ENCODE results near the gene CD164L2.

CD164L2 gene

DNA sequence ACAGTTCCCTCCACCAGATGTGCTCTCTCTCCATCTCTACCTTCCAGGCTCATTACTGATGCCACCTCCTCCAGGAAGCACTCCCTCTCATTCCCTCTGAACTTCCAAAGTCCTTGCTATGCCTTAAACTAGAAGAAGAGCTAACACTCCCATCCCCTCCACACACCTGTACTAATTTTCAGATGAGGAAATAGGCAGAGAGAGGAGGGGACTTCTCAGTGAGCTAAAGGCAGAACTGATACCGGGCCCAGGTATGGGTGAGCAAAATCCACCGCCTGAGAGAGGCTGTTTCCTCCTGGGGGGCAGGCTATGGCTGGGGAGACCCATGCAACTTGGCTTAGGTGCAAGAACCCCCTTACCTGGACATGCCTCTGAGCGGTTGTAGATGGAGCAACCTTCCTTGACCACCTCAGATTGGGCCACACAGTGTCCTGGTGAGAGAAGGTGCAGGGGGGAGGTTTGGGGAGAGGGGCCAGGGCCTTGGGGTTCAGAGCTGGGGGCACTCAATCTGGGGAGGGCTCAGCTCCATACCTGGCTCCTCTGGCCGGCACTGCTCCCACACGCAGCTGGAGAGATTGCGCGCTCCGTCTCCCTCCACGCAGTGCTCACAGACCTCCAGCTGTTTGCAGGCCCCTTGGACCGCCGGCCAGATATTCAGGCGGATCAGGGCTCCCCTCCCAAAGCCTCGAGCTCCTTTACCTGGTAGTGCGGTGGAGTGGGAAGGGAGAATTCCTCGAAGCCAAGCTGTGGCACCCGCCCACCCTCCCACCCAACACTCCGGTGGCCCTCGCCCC is 967 bp downstream of the CD164L2 start:
- DNase-seq: no peak

- DNase-seq: no peak
Observed at GRCh38 chr1:27380766-27381733, 2.1 kb downstream of the CD164L2 start.

DNA sequence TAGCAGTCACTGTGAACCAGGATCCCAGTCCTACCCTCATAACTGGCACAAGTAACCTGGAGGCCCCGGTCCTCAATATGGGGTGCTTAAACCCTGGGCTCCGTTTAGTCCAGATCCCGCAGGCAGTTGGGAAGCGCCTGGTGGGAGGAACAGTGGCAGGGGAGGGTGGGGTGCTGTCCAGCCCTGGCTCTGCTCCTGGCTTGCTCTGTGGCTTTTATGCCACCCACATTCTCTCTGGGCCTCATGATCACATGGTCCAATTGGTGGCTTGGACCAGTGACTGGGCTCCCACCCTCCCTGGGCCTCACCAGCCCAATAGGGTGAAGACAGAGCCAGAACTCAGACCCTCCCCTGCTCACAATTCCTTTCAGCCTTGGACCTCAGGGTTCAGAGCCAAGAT is 2.9 kb downstream of the CD164L2 start:
- DNase-seq: no peak

GRCh38 chr1:27379564-27380122 is 3.5 kb downstream of the CD164L2 start:
- DNase-seq: no peak

DNA sequence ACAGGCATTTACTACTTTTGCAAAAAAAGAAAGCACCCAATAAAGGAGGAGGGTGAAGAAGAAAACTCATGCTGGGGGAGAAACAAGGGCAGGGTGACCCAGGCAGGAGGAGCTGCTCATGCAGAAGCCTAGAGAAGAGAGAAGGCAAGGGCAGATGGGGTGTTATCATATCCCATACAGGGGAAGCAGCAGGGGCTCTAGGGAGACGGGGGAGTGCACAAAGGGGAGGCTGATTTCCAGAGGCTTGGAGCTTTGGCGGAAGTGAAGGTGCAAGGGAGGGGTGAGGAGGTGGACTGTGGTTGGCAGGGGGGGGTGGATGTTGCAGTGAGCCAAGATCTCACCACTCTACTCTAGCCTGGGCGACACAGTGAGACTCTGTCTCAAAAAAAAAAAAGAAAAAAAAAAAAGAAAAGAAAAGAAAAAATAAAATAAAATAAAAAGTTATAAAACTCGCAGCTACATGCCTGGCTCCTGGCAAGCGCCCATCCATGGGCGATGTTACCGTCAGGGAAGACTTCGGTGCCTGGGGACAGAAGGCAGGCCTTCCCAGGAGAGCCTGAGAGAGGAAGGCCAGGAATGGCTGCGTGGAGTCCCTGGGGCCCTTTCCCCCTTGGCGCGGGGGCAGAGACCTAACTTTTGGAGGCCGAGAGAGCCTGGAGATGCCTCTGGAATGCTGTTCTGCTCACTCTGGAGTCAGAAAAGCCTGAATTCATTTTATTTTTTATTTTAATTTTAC is 5.2 kb downstream of the CD164L2 start:
- no peak for DNase-seq

DNA sequence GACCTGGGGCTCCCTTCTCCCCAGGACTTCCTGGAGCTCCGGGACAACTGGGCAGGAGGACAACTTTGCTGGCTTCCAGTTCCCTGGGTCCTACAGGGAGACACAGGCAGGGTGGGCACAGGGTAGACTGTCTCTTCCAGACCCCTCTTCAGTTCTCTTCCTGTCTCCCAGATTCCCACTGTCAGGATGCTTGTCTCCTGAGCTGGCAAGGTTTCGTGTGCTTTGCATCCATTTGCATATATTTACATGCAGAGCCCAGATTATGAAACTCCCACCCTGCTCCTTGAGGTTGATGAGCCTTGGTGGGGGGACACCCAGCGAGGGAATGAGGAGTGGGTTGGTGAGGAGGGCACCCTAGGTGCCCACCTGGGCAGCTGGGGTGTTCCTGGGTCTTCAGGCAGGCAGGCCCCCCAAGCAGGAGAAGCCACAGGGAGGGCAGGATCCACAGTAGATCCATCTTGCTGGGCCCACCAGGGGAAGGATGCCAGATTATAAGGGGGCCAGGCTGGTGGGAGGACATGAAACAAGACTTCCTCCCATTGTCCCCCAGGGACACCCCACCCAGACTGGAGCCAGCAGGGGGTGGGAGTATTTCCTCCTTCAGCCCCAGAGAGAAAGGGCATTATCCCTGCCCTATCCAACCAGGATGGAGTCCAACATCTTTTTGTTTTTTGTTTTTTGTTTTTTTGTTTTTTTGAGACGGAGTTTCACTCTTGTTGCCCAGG is 8.6 kb downstream of the CD164L2 start, which contains the start of gene FCN3:
Gene FCN3 (minus strand): TSS at position 463 of the 725 bp plus-strand sequence. CDS start 6 bp downstream, at position 457.
- DNase-seq: no peak

DNA sequence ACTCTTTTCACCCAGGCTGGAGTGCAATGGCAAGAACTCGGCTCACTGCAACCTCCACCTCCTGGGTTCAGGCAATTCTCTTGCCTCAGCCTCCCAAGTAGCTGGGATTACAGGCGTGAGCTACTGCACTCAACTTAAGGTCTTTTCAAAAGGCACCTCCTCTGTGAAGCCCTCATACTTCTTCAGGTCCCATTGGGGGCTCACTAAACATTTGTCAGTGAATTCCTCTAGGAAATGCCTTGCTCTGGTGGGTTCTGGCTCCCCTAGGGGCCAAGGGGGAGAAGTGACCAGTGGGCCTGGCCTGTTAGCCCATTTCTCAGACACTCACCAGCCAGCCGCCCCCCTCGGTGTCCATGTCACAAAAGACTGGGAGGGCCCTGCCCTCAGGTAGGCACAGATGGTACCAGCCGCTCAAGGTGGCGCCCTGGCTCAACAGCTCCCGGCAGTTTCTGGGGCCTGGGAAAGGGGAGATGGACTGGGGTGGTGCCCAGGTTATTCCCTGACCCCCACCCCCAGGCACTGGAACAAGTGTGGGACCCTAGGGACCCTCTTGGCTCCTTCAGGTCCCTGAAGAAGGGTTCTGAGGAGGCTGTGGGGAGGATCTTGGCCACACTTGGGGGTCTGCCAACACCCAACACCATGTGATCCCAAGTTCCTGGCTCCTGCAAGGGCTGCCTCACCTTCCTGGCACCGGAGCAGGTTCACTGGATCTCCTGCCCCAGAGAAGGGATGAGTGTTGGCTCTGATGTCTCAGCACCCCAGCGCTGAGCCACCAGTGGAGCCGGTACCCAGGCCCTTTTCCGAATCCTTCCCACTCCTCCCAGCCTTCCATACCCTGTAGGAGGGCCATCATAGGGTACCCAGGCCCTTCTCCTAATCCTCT is 10.1 kb downstream of the CD164L2 start:
- DNase-seq: no peak

DNA sequence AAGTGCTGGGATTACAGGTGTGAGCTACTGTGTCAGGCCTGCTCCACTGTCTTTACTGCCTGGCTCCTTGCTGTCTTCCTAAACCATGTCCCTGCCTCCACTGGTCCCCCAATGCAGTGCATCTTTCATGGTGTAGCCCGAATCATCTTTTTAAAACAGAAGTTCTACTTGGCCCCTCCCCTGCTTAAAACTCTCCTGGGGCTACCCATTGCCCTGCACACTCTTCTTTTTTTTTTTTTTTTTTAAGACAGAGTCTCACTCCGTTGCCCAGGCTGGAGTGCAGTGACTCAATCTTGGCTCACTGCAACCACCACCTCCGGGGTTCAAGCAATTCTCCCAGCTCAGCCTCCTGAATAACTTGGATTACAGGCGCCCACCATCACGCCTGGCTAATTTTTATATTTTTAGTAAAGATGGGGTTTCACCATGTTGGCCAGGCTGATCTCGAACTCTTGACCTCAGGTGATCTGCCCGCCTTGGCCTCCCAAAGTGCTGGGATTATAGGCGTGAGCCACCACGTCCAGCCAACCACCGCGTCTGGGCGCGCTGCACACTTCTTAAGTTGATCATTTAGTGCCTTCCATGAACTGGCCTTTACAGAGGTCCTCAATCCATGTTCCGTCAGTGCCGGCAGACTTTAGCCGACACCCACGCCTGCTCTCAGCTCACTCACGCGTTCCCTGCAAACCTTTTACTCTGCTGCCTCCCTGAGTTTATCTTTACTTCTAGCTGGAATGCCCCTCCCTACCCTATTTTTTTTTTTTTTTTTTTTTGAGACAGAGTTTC is 10.9 kb downstream of the CD164L2 start:
- DNase-seq: no peak

- no peak for DNase-seq
Observed at GRCh38 chr1:27368869-27369582, 14.1 kb downstream of the CD164L2 start.

- DNase-seq: no peak
Observed at GRCh38 chr1:27367160-27367650, 15.9 kb downstream of the CD164L2 start.

GRCh38 chr1:27366411-27367159 is 16.5 kb downstream of the CD164L2 start, which contains the start of gene MAP3K6:
TSS of gene MAP3K6 (minus strand) at chr1:27366961. CDS start at chr1:27366597, 364 bp downstream.
- peak; percentile 76 for DNase-seq

DNA sequence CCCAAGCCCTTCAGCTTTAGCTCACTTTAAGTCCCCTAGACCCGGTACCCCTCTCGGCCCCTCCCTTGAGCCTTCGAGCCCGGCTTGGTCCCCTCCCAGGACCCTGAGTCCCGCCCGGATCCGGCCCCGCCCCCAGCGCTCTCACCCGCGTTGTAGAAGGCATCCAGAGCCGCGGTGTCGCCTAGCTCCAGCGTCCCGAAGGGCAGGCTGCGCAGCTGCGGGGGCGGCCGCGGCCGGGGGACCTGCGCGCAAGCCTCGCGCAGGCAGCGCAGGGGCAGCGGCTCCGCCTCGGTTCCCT is 17.1 kb downstream of the CD164L2 start:
- peak; percentile 73 for DNase-seq

DNA sequence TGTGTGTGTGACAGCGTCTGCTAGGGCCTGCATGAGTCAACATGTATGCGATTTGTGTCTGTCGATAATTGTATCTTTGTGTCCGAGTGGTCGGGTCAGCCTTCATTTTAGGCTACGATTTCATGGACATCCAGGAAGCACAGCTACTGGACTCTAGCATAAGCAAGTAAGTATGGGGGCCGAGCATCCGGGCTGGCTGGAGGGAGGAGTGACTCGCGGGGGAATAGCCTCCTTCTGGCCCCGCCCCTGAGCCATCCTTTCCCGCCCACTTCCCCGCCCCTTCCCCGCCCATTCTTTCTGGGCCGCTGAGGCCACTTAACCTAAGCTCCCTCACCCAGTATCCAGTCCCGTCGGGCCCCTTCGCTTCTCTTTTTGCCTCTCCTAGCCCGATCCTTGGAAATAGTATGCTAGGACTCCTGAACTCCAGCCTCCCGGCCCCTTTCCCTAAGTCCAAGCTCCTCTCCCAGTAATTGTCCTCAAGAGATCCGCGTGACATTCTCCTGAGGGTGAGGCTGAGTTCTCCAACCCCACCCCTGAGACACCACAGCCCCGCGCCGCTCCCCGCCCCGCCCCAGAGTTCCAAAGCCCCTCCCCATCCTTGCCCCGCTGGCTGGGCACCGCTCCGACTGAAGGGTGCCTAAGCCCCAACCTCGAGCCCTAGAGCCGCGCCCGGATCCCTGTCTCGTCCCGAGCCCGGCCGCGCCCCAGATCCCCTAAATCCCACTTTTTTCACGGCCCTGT is 17.6 kb downstream of the CD164L2 start:
- peak; percentile 87 for DNase-seq

GRCh38 chr1:27364696-27365371 is 18.3 kb downstream of the CD164L2 start:
- DNase-seq: no peak

DNA sequence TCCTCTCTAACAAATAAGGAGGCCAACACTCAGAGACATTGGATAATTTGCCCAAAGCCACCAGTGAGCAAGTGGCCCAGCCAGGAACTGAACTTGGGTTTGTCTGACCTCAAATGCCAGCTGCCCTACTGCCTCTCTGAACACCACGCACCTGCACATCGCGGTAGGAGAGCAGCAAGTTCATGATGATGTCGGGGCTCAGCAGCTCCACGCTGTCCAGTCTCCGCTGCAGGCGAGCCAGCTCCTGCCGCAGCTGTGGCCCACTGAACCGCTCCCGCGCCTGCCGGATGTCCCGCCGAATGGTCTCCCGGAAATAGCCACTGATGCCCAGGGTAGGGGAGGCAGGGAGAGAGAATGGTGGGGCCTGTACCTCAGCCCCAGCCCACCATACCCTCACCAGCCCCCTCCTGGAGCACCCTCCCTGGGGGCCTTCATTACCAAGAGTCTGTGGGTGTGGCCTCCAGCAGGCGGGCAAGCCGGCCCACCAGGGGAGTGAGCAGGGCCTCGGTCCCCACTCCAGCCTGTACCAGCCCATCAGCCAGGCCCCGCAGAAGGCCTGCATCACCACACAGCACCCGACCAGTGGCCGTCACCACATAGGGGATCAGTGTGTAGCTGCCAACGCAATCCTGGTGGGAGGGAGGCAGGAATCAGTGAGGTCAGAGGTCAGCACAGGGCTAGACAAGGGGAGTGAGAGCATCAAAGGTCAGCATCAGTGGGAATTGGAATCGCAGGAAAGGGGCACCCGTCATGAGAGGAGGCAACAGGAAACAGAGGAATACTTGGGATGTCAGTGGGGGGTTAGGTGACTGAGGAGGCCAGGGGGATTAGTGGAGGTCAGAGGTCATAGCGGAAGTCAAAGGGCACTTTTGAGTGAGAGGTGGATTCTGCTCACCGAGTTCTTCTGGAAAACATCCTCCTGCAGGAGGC is 19.1 kb downstream of the CD164L2 start:
- no peak for DNase-seq

- DNase-seq: no peak
Observed at GRCh38 chr1:27361553-27361952, 21.6 kb downstream of the CD164L2 start.

Measured in DMS79 (cell line).